SK-N-SH (cell line): ENCODE results near the gene ATP2B1.
"Not testable (repeated sequence)": the region's sequence is repeated elsewhere in the genome, so short reads cannot be mapped to it uniquely, and the experiment has no call there.

Source experiments
- CHD2 ChIP-seq: fragments of 150-350 bp; IDR thresholded peaks from 2 replicates; pipeline ENCODE4 v1.6.1; 2018; ENCODE audit warnings: low read length; ENCODE audit not compliant: partially characterized antibody
- EP300 ChIP-seq, 2 experiments: IDR thresholded peaks; 2 replicates each; pipeline versions ENCODE4 v1.4.0 to v1.6.1; 2012; ENCODE audit warnings: borderline replicate concordance in 1 of 2, low read depth in 1 of 2, low read length in 1 of 2
- GABPA ChIP-seq: IDR thresholded peaks from 2 replicates; pipeline ENCODE4 v1.4.0; 2012; ENCODE audit warnings: low read depth, mild to moderate bottlenecking
- TAF1 ChIP-seq: IDR thresholded peaks from 2 replicates; pipeline ENCODE4 v1.6.1; 2012; ENCODE audit warnings: low read depth, mild to moderate bottlenecking, low read length, moderate library complexity, borderline replicate concordance
- USF2 ChIP-seq: fragments of 150-350 bp; IDR thresholded peaks from 2 replicates; pipeline ENCODE4 v1.6.1; 2017; ENCODE audit warnings: antibody characterized with exemption, low read length, low read depth, borderline replicate concordance

- TF ChIP-seq TAF1; CHD2; GABPA; EP300 (IDR thresholded peaks at IDR 0.05; ENCODE audit: borderline replicate concordance in 1 of 2, low read depth in 1 of 2, low read length in 1 of 2); USF2: not testable (repeated sequence)
Measured at GRCh38 chr12:89757987-89758386, 49.3 kb upstream of the ATP2B1 start.
